Measurements from ENCODE around the gene AURKAIP1. TPM values are rescaled to one million over a fixed set of nuclear protein-coding genes. Genes with fewer than 3 reads are reported as not detected.

AURKAIP1 gene
- total RNA-seq, 1 experiment from 2014 or later = 823 TPM

DNA sequence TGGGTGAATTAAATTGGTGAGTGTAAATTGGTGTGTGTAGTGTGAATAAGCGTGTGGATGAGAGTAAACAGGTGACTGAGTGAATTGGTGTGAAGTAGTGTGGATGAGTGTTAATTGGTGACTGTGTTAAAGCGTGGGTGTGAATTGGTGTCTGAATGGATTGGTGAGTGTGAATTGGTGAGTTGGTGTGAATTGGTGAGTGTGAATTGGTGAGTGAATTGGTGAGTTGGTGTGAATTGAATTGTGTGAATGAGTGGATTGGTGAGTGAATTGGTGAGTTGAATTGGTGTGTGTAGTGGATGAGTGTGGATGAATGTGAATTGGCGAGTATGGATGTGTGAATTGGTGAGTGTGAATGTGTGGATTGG lies 8.3 kb downstream of the AURKAIP1 start:
- Histone ChIP-seq H3K9me2 (replicated peaks; ENCODE audit: low read length) (no peaks in the 10 kb centered on the region), H3K79me2 (ENCODE audit: low read length) (peaks cover 4% of the 10 kb centered on the region; the same call in 1 of the 2 replicates), H3K4me2 (ENCODE audit: low read length) (no peak overlapping the region), H3K4me1 (ENCODE audit: insufficient read depth, low read length) (peaks cover 7% of the 10 kb centered on the region; the same call in 1 of the 2 replicates), H3K27ac (ENCODE audit: low read length) (no peak overlapping the region), H3K4me3 (ENCODE audit: low read length) (no peak overlapping the region), H3K36me3 (ENCODE audit: low read depth, low read length) (no peaks in the 10 kb centered on the region), H3K9me3 (ENCODE audit: low read length) (peaks cover 16% of the 10 kb centered on the region; the same call in 1 of the 2 replicates), H3K27me3 (ENCODE audit: low read length) (no peaks in the 10 kb centered on the region), H3F3A (ENCODE audit: low read length, unreplicated experiment) (no peaks in the 10 kb centered on the region), H4K20me1 (ENCODE audit: low read length) (no peaks in the 10 kb centered on the region), H2AFZ (ENCODE audit: low read length) (no peak overlapping the region), H3K9ac (ENCODE audit: low read length) (no peak overlapping the region)
- ChIA-PET CTCF (no interaction called here), POLR2A (ENCODE audit: unreplicated experiment) (no interaction called here)
- TF ChIP-seq, protein P1, sequence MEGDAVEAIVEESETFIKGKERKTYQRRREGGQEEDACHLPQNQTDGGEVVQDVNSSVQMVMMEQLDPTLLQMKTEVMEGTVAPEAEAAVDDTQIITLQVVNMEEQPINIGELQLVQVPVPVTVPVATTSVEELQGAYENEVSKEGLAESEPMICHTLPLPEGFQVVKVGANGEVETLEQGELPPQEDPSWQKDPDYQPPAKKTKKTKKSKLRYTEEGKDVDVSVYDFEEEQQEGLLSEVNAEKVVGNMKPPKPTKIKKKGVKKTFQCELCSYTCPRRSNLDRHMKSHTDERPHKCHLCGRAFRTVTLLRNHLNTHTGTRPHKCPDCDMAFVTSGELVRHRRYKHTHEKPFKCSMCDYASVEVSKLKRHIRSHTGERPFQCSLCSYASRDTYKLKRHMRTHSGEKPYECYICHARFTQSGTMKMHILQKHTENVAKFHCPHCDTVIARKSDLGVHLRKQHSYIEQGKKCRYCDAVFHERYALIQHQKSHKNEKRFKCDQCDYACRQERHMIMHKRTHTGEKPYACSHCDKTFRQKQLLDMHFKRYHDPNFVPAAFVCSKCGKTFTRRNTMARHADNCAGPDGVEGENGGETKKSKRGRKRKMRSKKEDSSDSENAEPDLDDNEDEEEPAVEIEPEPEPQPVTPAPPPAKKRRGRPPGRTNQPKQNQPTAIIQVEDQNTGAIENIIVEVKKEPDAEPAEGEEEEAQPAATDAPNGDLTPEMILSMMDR (conservative IDR thresholded peaks at IDR 0.05; ENCODE audit: low read depth, low read length) = no peak
- TF ChIP-seq EZH2 (IDR thresholded peaks at IDR 0.05; ENCODE audit: low read length, unreplicated experiment) (no peak), EZH2phosphoT487 (IDR thresholded peaks at IDR 0.05; ENCODE audit: borderline replicate concordance, low read length) (no peak)
- DNase-seq (no peak), ATAC-seq (no peak)
- intact Hi-C loops (cut with micrococcal nuclease) = no loop called here
- BruUV-seq (replicated peaks) = TSS peak; percentile 13

DNA sequence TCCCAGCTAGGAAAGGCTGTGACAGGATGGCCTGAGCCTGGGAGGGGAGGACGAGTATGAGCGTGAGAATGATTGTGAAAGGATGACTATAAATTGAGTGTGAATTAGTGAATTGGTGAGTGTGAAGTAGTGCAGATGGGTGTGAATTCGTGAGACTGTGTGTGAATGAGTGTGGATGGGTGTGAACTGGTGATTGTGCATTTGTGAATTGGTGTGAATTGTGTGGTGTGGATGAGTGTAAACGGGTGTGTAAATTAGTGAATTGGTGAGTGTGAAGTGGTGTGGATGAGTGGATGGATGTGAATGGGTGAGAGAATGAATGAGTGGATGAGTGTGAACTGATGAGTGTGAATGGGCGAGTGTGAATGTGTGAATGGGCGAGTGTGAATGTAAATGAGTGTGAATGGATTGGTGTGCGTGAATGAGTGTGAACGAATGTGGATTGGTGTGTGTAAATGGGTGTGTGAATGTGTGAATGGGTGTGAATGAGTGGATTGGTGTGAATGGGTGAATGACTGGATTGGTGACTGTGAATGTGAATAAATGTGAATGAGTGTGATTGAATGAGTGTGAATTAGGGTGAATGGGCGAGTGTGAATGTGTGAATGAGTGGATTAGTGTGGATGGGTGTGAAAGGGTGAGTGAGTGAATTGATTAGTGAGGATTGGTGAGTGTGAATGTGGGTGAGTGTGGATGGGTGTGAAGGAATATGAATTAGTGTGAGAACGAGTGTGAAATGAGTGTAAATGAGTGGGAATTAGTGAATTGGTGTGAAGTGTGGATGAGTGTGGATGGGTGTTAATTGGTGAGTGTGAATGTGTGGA lies 8.9 kb downstream of the AURKAIP1 start:
- no peaks in the 10 kb centered on the region for H3K9me2 ChIP-seq (replicated peaks; ENCODE audit: low read length)
- H3K4me3 ChIP-seq (ENCODE audit: low read length) = no peak overlapping the region
- no peaks in the 10 kb centered on the region for H4K20me1 ChIP-seq (ENCODE audit: low read length)
- BruUV-seq (replicated peaks) = no TSS peak
- no peak for TF ChIP-seq EZH2 (IDR thresholded peaks at IDR 0.05; ENCODE audit: low read length, unreplicated experiment)
- TF ChIP-seq, protein P1 (conservative IDR thresholded peaks at IDR 0.05; ENCODE audit: low read depth, low read length) = no peak
- no peak for TF ChIP-seq EZH2phosphoT487 (IDR thresholded peaks at IDR 0.05; ENCODE audit: borderline replicate concordance, low read length)
- no peak overlapping the region for H3K27ac ChIP-seq (ENCODE audit: low read length)
- no peak for DNase-seq
- H2AFZ ChIP-seq (ENCODE audit: low read length) = no peak overlapping the region
- no peak overlapping the region for H3K9ac ChIP-seq (ENCODE audit: low read length)
- peaks cover 10% of the 10 kb centered on the region for H3K4me1 ChIP-seq (ENCODE audit: insufficient read depth, low read length)
- H3K36me3 ChIP-seq (ENCODE audit: low read depth, low read length) = no peaks in the 10 kb centered on the region
- ATAC-seq = no peak
- H3K4me2 ChIP-seq (ENCODE audit: low read length) = no peak overlapping the region
- CTCF ChIA-PET = no interaction called here
- H3K9me3 ChIP-seq (ENCODE audit: low read length) = peaks cover 16% of the 10 kb centered on the region; the same call in 1 of the 2 replicates
- intact Hi-C loops (cut with micrococcal nuclease) = no loop called here
- no peaks in the 10 kb centered on the region for H3K27me3 ChIP-seq (ENCODE audit: low read length)
- H3K79me2 ChIP-seq (ENCODE audit: low read length) = no peaks in the 10 kb centered on the region
- no peaks in the 10 kb centered on the region for H3F3A ChIP-seq (ENCODE audit: low read length, unreplicated experiment)
- POLR2A ChIA-PET (ENCODE audit: unreplicated experiment) = no interaction called here

DNA sequence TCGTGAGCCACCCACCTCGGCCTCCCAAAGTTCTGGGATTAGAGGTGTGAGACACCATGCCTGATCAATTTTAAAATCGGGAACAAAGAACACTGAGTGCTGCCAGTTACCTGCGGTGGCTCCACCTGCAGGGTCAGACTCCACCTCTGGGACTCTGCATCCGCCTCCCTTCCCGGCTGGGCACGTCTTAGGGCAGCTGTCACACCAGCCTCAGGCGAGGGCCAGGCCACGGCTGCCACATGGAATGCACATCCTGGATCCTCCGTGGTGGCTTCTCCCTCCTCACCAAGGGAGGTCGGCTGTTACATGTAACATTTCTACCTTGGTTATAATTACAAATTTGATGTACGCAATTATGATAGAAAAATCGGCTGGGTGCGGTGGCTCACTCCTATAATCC lies 10.7 kb downstream of the AURKAIP1 start:
- no peak for TF ChIP-seq EZH2 (IDR thresholded peaks at IDR 0.05; ENCODE audit: low read length, unreplicated experiment)
- TF ChIP-seq, protein P1 (conservative IDR thresholded peaks at IDR 0.05; ENCODE audit: low read depth, low read length) = 0 out of 2 replicates have a peak, but pooled peaks have one; percentile 10
- TF ChIP-seq EZH2phosphoT487 (IDR thresholded peaks at IDR 0.05; ENCODE audit: borderline replicate concordance, low read length) = no peak
- Histone ChIP-seq H4K20me1 (ENCODE audit: low read length) (no peaks in the 10 kb centered on the region), H3K9me2 (replicated peaks; ENCODE audit: low read length) (no peaks in the 10 kb centered on the region), H3K9me3 (ENCODE audit: low read length) (peaks cover 16% of the 10 kb centered on the region; the same call in 1 of the 2 replicates), H3K9ac (ENCODE audit: low read length) (no peak overlapping the region), H3K27ac (ENCODE audit: low read length) (peak overlapping the region; percentile 3; the same call in 1 of the 2 replicates), H3K27me3 (ENCODE audit: low read length) (no peaks in the 10 kb centered on the region), H3K79me2 (ENCODE audit: low read length) (no peaks in the 10 kb centered on the region), H3K4me3 (ENCODE audit: low read length) (no peak overlapping the region), H3K36me3 (ENCODE audit: low read depth, low read length) (no peaks in the 10 kb centered on the region), H3F3A (ENCODE audit: low read length, unreplicated experiment) (no peaks in the 10 kb centered on the region), H3K4me2 (ENCODE audit: low read length) (no peak overlapping the region), H3K4me1 (ENCODE audit: insufficient read depth, low read length) (peaks cover 29% of the 10 kb centered on the region), H2AFZ (ENCODE audit: low read length) (no peak overlapping the region)
- ChIA-PET POLR2A (ENCODE audit: unreplicated experiment) (interaction anchor here (0.7 kb wide), 1 partner anchor 11 kb away, joined by 3 read pairs; no protein-coding TSS in a partner anchor), CTCF (no interaction called here)
- DNase-seq (peak; percentile 96), ATAC-seq (peak; percentile 53)
- no TSS peak for BruUV-seq (replicated peaks)
- intact Hi-C loops (cut with micrococcal nuclease) = no loop called here
